GM21381 (cell line): Measurements from ENCODE around the gene APOO.
"Not testable (repeated sequence)": the region's sequence is repeated elsewhere in the genome, so short reads cannot be mapped to it uniquely, and the experiment has no call there.

Source experiments
- ATAC-seq: cut with Tn5 transposase; IDR thresholded peaks from one replicate; pipeline ENCODE4 v1.9.1; 2021; ENCODE audit warnings: mild to moderate bottlenecking, moderate library complexity; ENCODE audit not compliant: unreplicated experiment

Gene APOO

DNA sequence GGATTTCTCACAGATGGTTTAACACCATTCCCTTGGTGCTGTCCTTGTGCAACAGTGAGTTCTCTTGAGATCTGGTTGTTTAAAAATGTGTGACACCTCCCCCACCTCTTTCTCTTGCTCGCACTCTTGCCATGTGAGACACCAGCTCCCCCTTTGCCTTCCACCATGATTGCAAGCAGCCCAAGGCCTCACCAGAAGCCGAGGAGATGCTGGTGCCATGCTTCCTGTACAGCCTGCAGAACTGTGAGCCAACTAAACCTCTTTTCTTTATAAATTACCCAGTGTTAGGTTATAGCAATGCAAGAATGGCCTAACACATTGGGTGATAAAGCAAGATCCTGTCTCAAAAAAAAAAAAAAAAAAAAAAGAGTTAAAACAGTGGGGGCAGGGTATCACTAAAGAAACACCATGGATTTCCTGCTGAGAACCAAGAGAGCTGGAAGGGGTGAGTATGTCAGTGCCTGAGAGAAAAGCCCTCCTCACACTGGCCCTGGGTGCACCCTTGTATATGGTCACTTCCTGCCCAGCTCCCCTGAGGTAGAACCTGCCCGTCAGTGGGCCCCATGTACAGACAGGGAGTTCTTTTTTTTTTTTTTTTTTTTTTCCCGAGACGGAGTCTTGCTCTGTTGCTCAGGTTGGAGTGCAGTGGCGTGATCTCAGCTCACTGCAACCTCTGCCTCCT lies 46.4 kb downstream of the APOO start:
- ATAC-seq = no peak

GRCh38 chrX:23859238-23859637 lies 48.5 kb downstream of the APOO start:
- not testable (repeated sequence) for ATAC-seq

- ATAC-seq = no peak
These were observed 49.8 kb downstream of the APOO start for GRCh38 chrX:23857935-23858334.

DNA sequence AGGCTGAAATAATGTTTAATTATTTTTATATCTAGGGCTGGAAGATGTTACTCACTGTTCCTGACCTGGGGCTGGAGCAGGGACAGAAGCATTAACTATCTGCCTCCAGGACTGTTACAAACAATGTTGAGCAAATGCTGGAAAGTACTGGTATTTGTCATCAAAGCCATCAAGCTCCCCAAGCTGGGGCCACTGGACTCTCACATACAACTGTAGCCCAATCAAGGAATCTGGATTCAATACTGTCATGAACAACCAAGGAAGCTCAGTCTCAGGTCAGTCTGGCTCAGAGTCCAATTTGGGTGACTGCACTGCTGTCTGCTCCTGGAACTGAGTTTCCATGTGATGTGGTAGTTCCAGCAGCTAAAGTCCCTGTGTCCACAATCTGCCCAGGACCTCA lies 50.4 kb downstream of the APOO start:
- ATAC-seq = no peak

- no peak for ATAC-seq
These were observed 52.2 kb downstream of the APOO start for GRCh38 chrX:23855569-23855968.

GRCh38 chrX:23854945-23855344 lies 52.8 kb downstream of the APOO start:
- ATAC-seq = no peak

- ATAC-seq = no peak
These were observed 53.6 kb downstream of the APOO start for GRCh38 chrX:23854122-23854521.

DNA sequence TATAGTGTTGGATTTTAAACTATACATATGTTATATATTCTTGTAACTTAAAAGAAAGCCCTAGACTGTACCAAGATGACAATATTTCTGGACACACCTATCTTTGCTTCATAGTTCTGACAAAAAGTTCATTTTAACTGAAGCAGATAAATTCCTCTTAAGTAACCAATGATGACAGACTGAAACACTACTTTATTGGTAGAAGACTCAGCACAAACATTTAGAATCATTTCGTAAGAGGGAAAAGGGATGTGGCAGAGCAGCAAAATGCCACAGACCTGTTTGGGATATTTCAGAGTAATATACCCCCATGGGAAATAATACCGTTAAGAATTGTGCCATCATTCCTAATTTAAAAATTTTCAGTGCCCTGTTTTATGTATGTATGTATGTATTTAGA lies 56.2 kb downstream of the APOO start:
- ATAC-seq = no peak

DNA sequence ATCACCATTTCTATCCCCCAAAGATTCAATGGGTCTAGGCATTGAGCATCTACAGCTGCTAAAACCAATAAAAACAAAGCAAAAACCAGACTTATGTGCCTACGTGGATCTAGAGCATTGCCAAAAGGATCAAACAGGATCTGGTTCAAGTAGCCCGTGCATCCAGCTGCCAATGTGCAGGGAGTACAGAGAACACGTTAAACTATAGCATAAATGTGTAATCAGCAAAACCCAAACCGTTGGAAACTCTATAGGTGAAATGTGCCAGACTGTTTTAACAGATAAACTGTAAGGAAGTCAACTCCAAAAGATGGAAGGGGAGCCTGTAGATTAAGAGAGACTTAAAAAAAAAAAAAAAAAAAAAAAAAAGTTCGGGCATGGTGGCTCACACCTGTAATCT lies 58.5 kb downstream of the APOO start:
- no peak for ATAC-seq

DNA sequence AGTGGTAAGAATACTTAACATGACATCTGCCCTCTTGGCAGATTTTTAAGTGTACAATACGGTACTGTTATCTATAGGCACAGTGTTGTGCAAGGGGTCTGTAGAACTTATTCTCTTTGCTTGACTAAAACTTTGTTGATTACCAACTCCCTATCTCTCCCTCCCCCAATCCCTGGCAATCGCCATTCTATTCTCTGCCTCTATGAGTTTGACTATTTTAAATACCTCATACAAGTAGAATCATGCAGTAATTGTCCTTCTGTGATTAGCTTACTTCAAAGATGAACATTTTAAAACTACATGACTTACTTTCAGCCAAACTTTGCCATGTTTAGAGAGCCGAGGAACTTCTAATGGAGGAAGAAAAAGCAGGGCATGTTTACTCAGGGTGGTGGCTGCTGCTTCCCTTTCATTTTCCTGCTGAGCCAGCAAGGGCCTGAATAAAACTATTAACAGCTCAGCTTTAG lies 62.4 kb downstream of the APOO start:
- no peak for ATAC-seq

DNA sequence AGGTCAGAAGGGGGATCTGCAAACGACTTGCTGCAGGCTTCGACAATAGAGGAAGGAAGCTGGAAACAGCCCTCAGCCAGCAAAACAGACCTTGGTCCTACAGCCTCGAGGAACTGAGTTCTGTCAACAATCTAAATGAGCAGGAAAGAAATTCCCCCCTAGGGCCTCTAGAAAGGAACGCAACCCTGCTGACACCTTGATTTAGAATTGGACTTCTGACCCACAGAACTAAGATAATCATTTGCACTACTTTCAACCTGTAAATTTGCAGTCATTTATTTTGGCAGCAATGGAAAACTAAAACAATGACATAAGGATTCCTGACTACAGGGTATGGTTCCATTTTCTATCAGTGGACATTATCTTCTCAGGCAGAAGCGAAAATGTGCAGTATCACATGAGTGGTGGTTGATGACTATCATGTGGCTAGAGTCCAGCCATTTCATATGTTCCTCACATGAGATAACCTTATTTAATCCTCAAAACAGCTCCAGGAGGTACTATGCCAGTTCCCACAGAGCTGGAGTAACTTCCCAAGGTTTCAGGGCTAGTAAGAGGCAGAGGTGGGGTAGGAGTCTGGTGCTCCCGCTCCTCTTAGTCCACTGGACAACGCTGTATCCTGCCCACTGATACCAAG lies 63.1 kb downstream of the APOO start:
- no peak for ATAC-seq

DNA sequence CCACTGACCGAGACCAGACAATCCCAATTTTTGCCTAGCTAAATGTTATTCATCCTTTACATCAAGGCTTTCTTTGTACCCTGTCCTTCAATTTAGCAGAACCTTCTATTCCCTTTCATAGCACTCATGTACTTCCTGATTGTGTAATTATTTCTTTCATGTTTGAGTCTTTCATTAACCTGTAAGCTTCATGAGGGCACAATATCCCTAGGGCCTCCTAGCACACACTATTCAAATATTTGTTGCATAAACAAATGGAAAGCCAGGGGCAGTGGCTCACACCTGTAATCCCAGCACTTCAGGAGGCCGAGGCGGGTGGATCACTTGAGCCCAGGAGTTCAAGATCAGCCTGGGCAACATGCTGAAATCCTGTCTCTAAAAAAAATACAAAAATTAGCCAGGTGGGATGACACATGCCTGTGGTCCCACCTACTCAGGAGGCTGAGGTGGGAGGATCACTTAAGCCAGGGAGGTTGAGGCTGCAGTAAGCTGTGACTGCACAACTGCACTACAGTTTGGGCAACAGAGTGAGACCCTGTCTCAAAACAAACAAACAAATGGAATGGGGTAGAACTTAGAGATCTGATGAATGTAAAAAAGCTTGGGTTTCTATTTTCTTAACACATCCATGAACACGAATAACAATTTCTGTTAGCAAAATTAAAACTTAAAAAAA lies 65.8 kb downstream of the APOO start:
- no peak for ATAC-seq

- no peak for ATAC-seq
These were observed 67.1 kb downstream of the APOO start for GRCh38 chrX:23840674-23841073.

GRCh38 chrX:23838953-23839352 lies 68.8 kb downstream of the APOO start:
- no peak for ATAC-seq

GRCh38 chrX:23832721-23833120 lies 75.0 kb downstream of the APOO start:
- ATAC-seq = no peak

DNA sequence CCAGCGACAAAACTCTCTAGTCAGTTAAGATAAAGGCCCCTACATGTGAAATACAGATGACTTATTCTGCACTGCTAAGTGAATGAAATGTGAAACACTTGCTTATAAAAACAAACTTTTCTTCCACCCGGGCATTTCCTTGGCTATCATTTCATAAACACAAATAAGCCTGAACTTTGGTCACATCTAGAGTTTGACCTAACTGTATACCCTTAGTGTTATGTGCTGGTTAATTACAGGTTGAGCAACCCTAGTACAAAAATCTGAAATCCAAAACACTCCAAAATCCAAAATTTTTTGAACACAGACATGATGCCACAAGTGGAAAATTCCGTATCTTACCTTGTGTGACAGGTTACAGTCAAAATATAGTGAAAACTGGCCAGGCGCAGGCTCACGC lies 78.9 kb downstream of the APOO start:
- no peak for ATAC-seq

GRCh38 chrX:23826653-23827052 lies 81.1 kb downstream of the APOO start:
- ATAC-seq = no peak

- ATAC-seq = no peak
These were observed 81.5 kb downstream of the APOO start for GRCh38 chrX:23826216-23826615.

GRCh38 chrX:23825675-23826074 lies 82.1 kb downstream of the APOO start:
- ATAC-seq = no peak

DNA sequence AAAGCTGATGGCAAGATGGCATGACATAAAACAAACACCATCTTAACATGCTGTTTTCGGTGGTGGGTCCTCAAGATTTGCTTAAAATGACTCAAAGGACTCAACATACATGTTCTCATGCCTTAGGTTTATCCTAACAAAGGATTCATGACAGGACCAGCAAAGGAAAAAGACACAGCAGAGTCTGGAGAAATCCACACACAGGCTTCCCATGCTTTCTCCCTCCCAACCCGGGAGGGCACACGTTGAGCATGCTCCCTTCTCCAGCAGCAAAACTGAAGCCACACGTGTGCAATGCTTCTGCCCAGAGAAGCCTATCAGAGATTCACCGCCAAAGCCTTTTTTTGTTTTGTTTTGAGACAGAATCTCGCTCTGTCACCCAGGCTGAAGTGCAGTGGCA lies 84.9 kb downstream of the APOO start:
- no peak for ATAC-seq

- ATAC-seq = no peak
These were observed 85.3 kb downstream of the APOO start for GRCh38 chrX:23822397-23822796.

- ATAC-seq = no peak
These were observed 85.9 kb downstream of the APOO start for GRCh38 chrX:23821847-23822246.
